ENCODE data around the gene NXPE4. TPM values are rescaled to one million over a fixed set of nuclear protein-coding genes. Genes with fewer than 3 reads are reported as not detected.

Gene NXPE4
- total RNA-seq, 4 donors from 2014 or later, result not detected

DNA sequence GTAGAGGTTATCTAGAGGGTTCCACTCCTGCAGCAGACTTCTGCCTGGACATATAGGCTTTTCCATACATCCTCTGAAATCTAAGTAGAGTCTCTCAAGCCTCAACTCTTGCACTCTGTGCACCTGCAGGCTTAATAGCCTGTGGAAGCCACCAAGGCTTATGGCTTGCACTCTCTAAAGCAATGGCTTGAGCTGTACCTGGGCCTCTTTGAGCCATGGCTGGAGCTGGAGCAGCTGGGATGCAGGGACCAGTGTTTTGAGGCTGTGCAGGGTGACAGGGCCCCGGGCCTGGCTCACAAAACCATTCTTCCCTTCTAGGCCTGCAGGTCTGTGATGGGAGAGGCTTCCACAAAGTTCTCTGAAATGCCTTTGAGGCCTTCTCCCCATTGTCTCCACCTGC is 2.9 kb upstream of the NXPE4 start:
- 90% methylated on average over 1 of the region's 1 CpG for WGBS
- Histone ChIP-seq H3K9me3 (no peaks in the 10 kb centered on the region), H3K4me3 (no peak overlapping the region), H3K36me3 (no peaks in the 10 kb centered on the region), H3K27me3 (no peaks in the 10 kb centered on the region), H3K4me1 (no peaks in the 10 kb centered on the region), H3K27ac (replicated peaks in 1 of 4) (no peak overlapping the region)
- DNase-seq (ENCODE audit: extremely low spot score), result peak; percentile 79
- intact Hi-C loops (cut with DNase I), result no loop called here
- TF ChIP-seq EP300 (IDR thresholded peaks at IDR 0.05) (no peak), POLR2A (IDR thresholded peaks at IDR 0.05; ENCODE audit: low read depth) (no peak), CTCF (IDR thresholded peaks at IDR 0.05) (no peak), POLR2AphosphoS5 (IDR thresholded peaks at IDR 0.05) (no peak)

DNA sequence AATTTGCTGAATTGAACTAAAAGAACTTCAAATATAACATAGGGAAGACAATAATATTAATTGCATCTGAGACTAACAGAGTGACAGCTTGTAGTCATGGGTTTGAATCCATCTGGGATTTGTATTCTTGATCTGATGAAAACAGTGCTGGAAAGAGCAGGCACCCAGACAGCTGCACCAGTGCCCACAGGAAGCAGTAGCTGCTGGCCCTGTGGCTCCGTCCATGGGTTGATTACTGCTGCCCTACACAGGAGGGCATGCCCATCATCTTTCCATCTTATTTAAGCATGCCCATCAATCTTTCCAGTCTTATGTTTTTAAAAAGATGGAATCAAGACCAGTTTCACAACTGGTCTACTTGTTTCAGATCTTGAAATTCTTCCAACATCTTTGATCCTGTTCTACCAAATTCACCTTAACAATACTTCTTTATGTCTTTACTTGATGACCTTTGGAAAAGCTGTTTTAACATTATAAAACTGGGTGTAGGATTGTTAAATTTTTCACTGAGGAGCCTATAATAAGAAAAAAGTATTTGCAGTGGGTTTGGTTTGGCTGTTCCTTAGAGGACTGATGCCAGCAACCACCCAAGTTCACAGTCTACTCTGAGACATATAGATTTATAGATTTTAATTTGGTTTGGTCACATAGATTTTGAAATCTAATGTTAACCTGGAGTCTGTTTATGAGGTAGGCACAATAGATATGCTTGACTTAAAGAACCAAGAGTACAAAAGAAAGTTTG is 761 bp upstream of the NXPE4 start:
- Histone ChIP-seq H3K4me1 (no peaks in the 10 kb centered on the region), H3K27me3 (no peaks in the 10 kb centered on the region), H3K9me3 (no peaks in the 10 kb centered on the region), H3K36me3 (no peaks in the 10 kb centered on the region), H3K27ac (replicated peaks in 1 of 4) (no peak overlapping the region), H3K4me3 (no peak overlapping the region)
- peak; percentile 82 for DNase-seq (ENCODE audit: extremely low spot score)
- TF ChIP-seq EP300 (IDR thresholded peaks at IDR 0.05) (no peak), CTCF (IDR thresholded peaks at IDR 0.05) (no peak), POLR2A (IDR thresholded peaks at IDR 0.05; ENCODE audit: low read depth) (no peak), POLR2AphosphoS5 (IDR thresholded peaks at IDR 0.05) (no peak)
- intact Hi-C loops (cut with DNase I), result no loop called here
- WGBS, result 56% methylated on average over 1 of the region's 1 CpG

- DNase-seq (ENCODE audit: extremely low spot score), result no peak
- intact Hi-C loops (cut with DNase I), result no loop called here
- TF ChIP-seq POLR2AphosphoS5 (IDR thresholded peaks at IDR 0.05), result no peak
- TF ChIP-seq POLR2A (IDR thresholded peaks at IDR 0.05; ENCODE audit: low read depth), result no peak
- TF ChIP-seq CTCF (IDR thresholded peaks at IDR 0.05), result no peak
- no peak for TF ChIP-seq EP300 (IDR thresholded peaks at IDR 0.05)
- H3K4me3 ChIP-seq, result no peak overlapping the region
- no peaks in the 10 kb centered on the region for H3K36me3 ChIP-seq
- H3K27ac ChIP-seq (replicated peaks in 1 of 4), result no peak overlapping the region
- no peaks in the 10 kb centered on the region for H3K4me1 ChIP-seq
- no peaks in the 10 kb centered on the region for H3K9me3 ChIP-seq
- no peaks in the 10 kb centered on the region for H3K27me3 ChIP-seq
- WGBS, result 53% methylated on average over 3 of the region's 3 CpGs
Observed at GRCh38 chr11:114594703-114595102, 883 bp downstream of the NXPE4 start.

DNA sequence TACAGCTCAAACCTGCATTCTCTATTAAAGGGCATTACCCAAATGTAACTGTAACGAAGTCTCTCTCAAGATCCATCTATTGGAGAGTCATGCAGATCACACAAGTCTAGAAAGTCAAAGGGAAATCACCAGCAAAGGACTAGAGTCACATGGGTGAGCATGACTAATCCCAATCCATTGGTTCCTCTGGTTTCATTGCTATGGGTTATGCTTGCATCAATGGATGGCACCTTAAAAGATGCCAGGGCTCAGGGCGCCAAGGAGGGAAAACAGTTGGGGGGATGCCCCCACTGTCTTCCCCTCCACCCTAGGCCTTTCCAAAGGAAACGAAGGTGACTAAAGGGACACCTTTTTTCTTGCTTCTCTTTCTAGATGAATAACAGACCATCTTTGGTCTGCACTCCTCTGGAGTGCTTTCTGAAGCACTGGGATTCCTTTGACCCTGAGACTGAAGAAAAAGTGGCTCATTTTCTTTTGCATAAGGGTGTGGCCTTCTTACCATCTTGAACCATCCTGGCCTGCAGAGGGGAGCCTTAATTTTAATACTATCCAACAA is 8.1 kb downstream of the NXPE4 start:
- TF ChIP-seq EP300 (IDR thresholded peaks at IDR 0.05) (no peak), CTCF (IDR thresholded peaks at IDR 0.05) (no peak), POLR2AphosphoS5 (IDR thresholded peaks at IDR 0.05) (no peak), POLR2A (IDR thresholded peaks at IDR 0.05; ENCODE audit: low read depth) (no peak)
- intact Hi-C loops (cut with DNase I), result no loop called here
- H3K9me3 ChIP-seq, result peaks cover 0 to 54% (median 30%) of the 10 kb centered on the region in 4 donors
- no peaks in the 10 kb centered on the region for H3K4me1 ChIP-seq
- H3K27ac ChIP-seq (replicated peaks in 1 of 4), result no peak overlapping the region
- no peak for DNase-seq (ENCODE audit: extremely low spot score)
- WGBS, result 68% methylated on average over 3 of the region's 3 CpGs
- no peaks in the 10 kb centered on the region for H3K36me3 ChIP-seq
- H3K4me3 ChIP-seq, result no peak overlapping the region
- no peaks in the 10 kb centered on the region for H3K27me3 ChIP-seq
